IMR-90 (cell line): ENCODE measurements around the gene CALN1. TPM values are rescaled to one million over a fixed set of nuclear protein-coding genes. Genes with fewer than 3 reads are reported as not detected.

Source experiments
- ATAC-seq: fragments of 200-7000 bp; cut with Tn5 transposase; 2 replicates; pipeline ENCODE4 v1.9.1; 2020; ENCODE audit warnings: low read depth, mild to moderate bottlenecking, moderate library complexity
- BruUV-seq: library from RNA; stranded (reverse); fragments of 400-500 nt; replicated peaks from 2 replicates; lab custom pipeline; 2021; lab: Mats Ljungman, UMichigan
- CTCF ChIA-PET: fragments of 300-600 bp; formaldehyde crosslinking; extraction: SDS; loops from one replicate; lab custom pipeline; 2021; ENCODE audit warnings: antibody characterized with exemption; lab: Yijun Ruan, JAX
- POLR2A ChIA-PET: fragments of 300-600 bp; sonication (Branson Sonifier 250); formaldehyde crosslinking; loops from one replicate; lab custom pipeline; 2022; ENCODE audit warnings: antibody characterized with exemption; ENCODE audit not compliant: unreplicated experiment; lab: Charles Lee
- DNase-seq: peaks from one replicate; pipeline ENCODE4 v3.0.0; 2013
- H2AFZ ChIP-seq: replicated peaks from 2 replicates; pipeline ENCODE3; 2013; ENCODE audit warnings: low read length, mild to moderate bottlenecking; ENCODE audit not compliant: poor library complexity
- H2AK5ac ChIP-seq: 2 replicates; pipeline ENCODE4 v1.6.1; 2013; ENCODE audit warnings: low read depth, low read length, inconsistent platforms
- H2AK9ac ChIP-seq: replicated peaks from 2 replicates; pipeline ENCODE3; 2013; ENCODE audit warnings: mild to moderate bottlenecking, low read depth, low read length, moderate library complexity; ENCODE audit not compliant: poor library complexity
- H2BK120ac ChIP-seq: 2 replicates; pipeline ENCODE4 v1.6.1; 2013; ENCODE audit warnings: low read depth, low read length, inconsistent platforms
- H2BK15ac ChIP-seq: 3 replicates; pipeline ENCODE4 v1.6.1; 2013; ENCODE audit warnings: low read depth, low read length, inconsistent platforms
- H2BK20ac ChIP-seq: 2 replicates; pipeline ENCODE4 v1.6.1; 2013; ENCODE audit warnings: low read depth, mild to moderate bottlenecking, inconsistent platforms, low read length, moderate library complexity
- H2BK5ac ChIP-seq: 2 replicates; pipeline ENCODE4 v1.6.1; 2013; ENCODE audit warnings: mild to moderate bottlenecking, low read depth, low read length, inconsistent platforms; ENCODE audit not compliant: poor library complexity, severe bottlenecking
- H3K14ac ChIP-seq: replicated peaks from 2 replicates; pipeline ENCODE4 v1.6.1; 2013; ENCODE audit warnings: low read depth, low read length, inconsistent platforms
- H3K18ac ChIP-seq: 2 replicates; pipeline ENCODE4 v1.6.1; 2013; ENCODE audit warnings: low read depth, low read length, control low read depth
- H3K23ac ChIP-seq: 2 replicates; pipeline ENCODE4 v1.6.1; 2013; ENCODE audit warnings: low read depth, low read length, inconsistent platforms
- H3K27ac ChIP-seq: 2 replicates; pipeline ENCODE4 v1.5.1; 2013; ENCODE audit warnings: mild to moderate bottlenecking, control low read depth, low read length; ENCODE audit not compliant: insufficient read depth
- H3K27me3 ChIP-seq: 2 replicates; pipeline ENCODE4 v1.6.1; 2013; ENCODE audit warnings: low read length; ENCODE audit not compliant: control insufficient read depth, insufficient read depth
- H3K36me3 ChIP-seq: 2 replicates; pipeline ENCODE4 v1.6.1; 2013; ENCODE audit warnings: low read length, mixed read lengths; ENCODE audit not compliant: control insufficient read depth, insufficient read depth
- H3K4ac ChIP-seq: 2 replicates; pipeline ENCODE4 v1.6.1; 2013; ENCODE audit warnings: low read depth, low read length, inconsistent platforms
- H3K4me1 ChIP-seq: 2 replicates; pipeline ENCODE4 v1.6.1; 2013; ENCODE audit warnings: low read length, mixed read lengths; ENCODE audit not compliant: control insufficient read depth, insufficient read depth
- H3K4me2 ChIP-seq: 2 replicates; pipeline ENCODE4 v1.6.1; 2013; ENCODE audit warnings: low read depth, mild to moderate bottlenecking, control low read depth, low read length, moderate library complexity
- H3K4me3 ChIP-seq: 2 replicates; pipeline ENCODE4 v1.5.1; 2013; ENCODE audit warnings: low read depth, mild to moderate bottlenecking, control low read depth, low read length, moderate library complexity; ENCODE audit not compliant: insufficient read depth
- H3K56ac ChIP-seq: 2 replicates; pipeline ENCODE4 v1.6.1; 2013; ENCODE audit warnings: low read length, inconsistent platforms; ENCODE audit not compliant: insufficient read depth; ENCODE audit errors: extremely low read depth
- H3K79me1 ChIP-seq, 2 experiments: 2 replicates each; pipeline ENCODE4 v1.6.1; 2013; ENCODE audit warnings: low read length in 2 of 2, inconsistent platforms in 1 of 2, low read depth in 1 of 2
- H3K9ac ChIP-seq: 2 replicates; pipeline ENCODE4 v1.6.1; 2013; ENCODE audit warnings: low read depth, low read length, control low read depth
- H3K9me1 ChIP-seq: 2 replicates; pipeline ENCODE4 v1.6.1; 2013; ENCODE audit warnings: low read length, inconsistent platforms; ENCODE audit not compliant: insufficient read depth
- H3K9me3 ChIP-seq: 2 replicates; pipeline ENCODE4 v1.6.1; 2013; ENCODE audit warnings: low read length; ENCODE audit not compliant: control insufficient read depth, insufficient read depth
- H4K20me1 ChIP-seq: 2 replicates; pipeline ENCODE4 v1.6.1; 2013; ENCODE audit warnings: low read length, inconsistent platforms; ENCODE audit not compliant: insufficient read depth
- H4K5ac ChIP-seq: 2 replicates; pipeline ENCODE4 v1.6.1; 2013; ENCODE audit warnings: mild to moderate bottlenecking, low read depth, low read length, control low read depth
- H4K8ac ChIP-seq, 2 experiments: 2 replicates each; pipeline ENCODE4 v1.6.1; 2013; ENCODE audit warnings: low read depth in 2 of 2, low read length in 2 of 2, control low read depth in 1 of 2, inconsistent platforms in 1 of 2
- H4K91ac ChIP-seq: 2 replicates; pipeline ENCODE4 v1.6.1; 2013; ENCODE audit warnings: low read depth, low read length, inconsistent platforms; ENCODE audit not compliant: insufficient read depth
- CEBPB ChIP-seq: IDR thresholded peaks from 2 replicates; pipeline ENCODE4 v1.6.1; 2012; ENCODE audit warnings: low read depth, low read length, improper control_type of control experiment
- CHD1 ChIP-seq: IDR thresholded peaks from 2 replicates; pipeline ENCODE4 v1.6.1; 2012; ENCODE audit warnings: low read depth, low read length, improper control_type of control experiment
- CTCF ChIP-seq: conservative IDR thresholded peaks from 2 replicates; pipeline ENCODE4 v1.5.1; 2012; ENCODE audit warnings: mild to moderate bottlenecking, low read depth, low read length, improper control_type of control experiment
- ELK1 ChIP-seq: fragments of 150-350 bp; IDR thresholded peaks from 2 replicates; pipeline ENCODE4 v1.6.1; 2016; ENCODE audit warnings: low read depth, mild to moderate bottlenecking, low read length, moderate library complexity, borderline replicate concordance
- FOS ChIP-seq: fragments of 150-350 bp; IDR thresholded peaks from 2 replicates; pipeline ENCODE4 v1.6.1; 2016; ENCODE audit warnings: low read depth, low read length
- MAFK ChIP-seq: IDR thresholded peaks from 2 replicates; pipeline ENCODE4 v1.6.1; 2012; ENCODE audit warnings: low read depth, low read length, improper control_type of control experiment
- MXI1 ChIP-seq: IDR thresholded peaks from 2 replicates; pipeline ENCODE4 v1.6.1; 2012; ENCODE audit warnings: low read depth, mild to moderate bottlenecking, low read length, moderate library complexity, borderline replicate concordance
- NFE2L2 ChIP-seq: fragments of 150-350 bp; IDR thresholded peaks from 2 replicates; pipeline ENCODE4 v1.6.1; 2016; ENCODE audit warnings: low read depth, mild to moderate bottlenecking, low read length
- POLR2A ChIP-seq: IDR thresholded peaks from 2 replicates; pipeline ENCODE4 v1.6.1; 2012; ENCODE audit warnings: mild to moderate bottlenecking, low read depth, low read length
- RAD21 ChIP-seq: IDR thresholded peaks from 2 replicates; pipeline ENCODE4 v1.6.1; 2012; ENCODE audit warnings: low read length, improper control_type of control experiment
- RCOR1 ChIP-seq: IDR thresholded peaks from 2 replicates; pipeline ENCODE4 v1.6.1; 2012; ENCODE audit warnings: mild to moderate bottlenecking, low read length, improper control_type of control experiment; ENCODE audit not compliant: insufficient replicate concordance
- SMC3 ChIP-seq: fragments of 150-350 bp; IDR thresholded peaks from 2 replicates; pipeline ENCODE4 v1.6.1; 2016; ENCODE audit warnings: low read depth, mild to moderate bottlenecking, antibody characterized with exemption, low read length, moderate library complexity
- USF2 ChIP-seq: fragments of 150-350 bp; IDR thresholded peaks from 2 replicates; pipeline ENCODE4 v1.6.1; 2017; ENCODE audit warnings: mild to moderate bottlenecking, antibody characterized with exemption, low read length, low read depth
- WGBS, 2 experiments: methylation state at CpG; one replicate each; pipeline versions ENCODE4 v1.1.5 to v1.1.7; 2013; ENCODE audit warnings: missing lambda C conversion rate in 2 of 2; ENCODE audit not compliant: insufficient read length in 1 of 2; ENCODE audit errors: extremely low coverage in 2 of 2; 5-methylcytosine and 5-hydroxymethylcytosine counted together
- dilution Hi-C: fragments of 300-500 bp; cut with HindIII; formaldehyde crosslinking; loops from one replicate; pipeline ENCODE4 v1.14.3; 2018; ENCODE audit warnings: low sequenced_read_pairs; ENCODE audit not compliant: unreplicated experiment
- in situ Hi-C: fragments of 300-500 bp; cut with MboI; formaldehyde crosslinking; loops from 3 replicates; pipeline ENCODE4 v1.14.3; 2019; ENCODE audit warnings: low sequenced_read_pairs, inconsistent platforms, mixed read lengths
- intact Hi-C: fragments of 100-400 bp; cut with micrococcal nuclease; formaldehyde crosslinking; loops from 2 replicates; pipeline ENCODE4 v1.10.0; 2022
- polyA plus RNA-seq, 3 experiments: library from polyadenylated mRNA; depleted of rRNA; stranded (reverse); fragments of >200 nt; gene quantifications; 2 replicates each; pipeline ENCODE4 v1.2.3, GENCODE V29; 2012; ENCODE audit warnings: low replicate concordance in 1 of 3
- total RNA-seq: library from RNA; depleted of rRNA; stranded (reverse); fragments of >200 nt; gene quantifications from 2 replicates; pipeline ENCODE4 v1.2.3, GENCODE V29; 2012

Gene CALN1
- total and polyA plus RNA-seq, 2 of the 4 experiments (the other 2 are of a cell fraction): not detected

GRCh38 chr7:72127136-72127535, 285.0 kb downstream of the CALN1 start:
- Histone ChIP-seq H2AK9ac (no peak overlapping the region), H3K23ac (no peak overlapping the region), H2AK5ac (no peak overlapping the region), H3K18ac (no peak overlapping the region), H2BK20ac (no peak overlapping the region), H4K8ac (no peak overlapping the region), H3K9me1 (no peaks in the 10 kb centered on the region), H3K4ac (no peak overlapping the region), H4K5ac (no peak overlapping the region), H3K56ac (no peak overlapping the region), H3K27ac (no peak overlapping the region), H3K14ac (no peak overlapping the region), H2BK120ac (no peak overlapping the region), H4K91ac (no peak overlapping the region), H3K36me3 (no peaks in the 10 kb centered on the region), H3K9ac (no peak overlapping the region), H3K9me3 (peaks cover 17% of the 10 kb centered on the region), H3K27me3 (no peaks in the 10 kb centered on the region), H2BK5ac (no peak overlapping the region), H3K4me2 (no peak overlapping the region), H2AFZ (no peak overlapping the region), H2BK15ac (no peak overlapping the region), H3K79me1 (no peaks in the 10 kb centered on the region), H4K20me1 (no peaks in the 10 kb centered on the region), H3K4me1 (no peaks in the 10 kb centered on the region), H3K4me3 (no peak overlapping the region)
- intact Hi-C loops (no loop called here), dilution Hi-C loops (no loop called here), in situ Hi-C loops (no loop called here)
- no peak for TF ChIP-seq RCOR1
- no peak for TF ChIP-seq CHD1
- TF ChIP-seq RAD21: no peak
- no peak for TF ChIP-seq POLR2A
- TF ChIP-seq CTCF: no peak
- no peak for TF ChIP-seq SMC3
- no peak for TF ChIP-seq MAFK
- TF ChIP-seq CEBPB: no peak
- TF ChIP-seq NFE2L2: no peak
- no peak for TF ChIP-seq USF2
- TF ChIP-seq MXI1: no peak
- no peak for TF ChIP-seq ELK1
- no peak for TF ChIP-seq FOS
- no TSS peak for BruUV-seq
- CTCF ChIA-PET: no interaction called here
- WGBS, 2 experiments: 0% methylated on average over 1 of the region's 1 CpG; no CpG with 5 or more reads in 1 of the 2 experiments
- no peak for ATAC-seq
- DNase-seq: no peak
- POLR2A ChIA-PET: no interaction called here
